SK-N-SH treated with all-trans-retinoic acid at 6 μM for 48 hours (cell line): ENCODE results near the gene SGMS2.

ENCODE experiments used
- ATAC-seq: fragments of 200-7000 bp; cut with Tn5 transposase; 3 replicates; pipeline ENCODE4 v1.9.1; 2020; ENCODE audit warnings: mild to moderate bottlenecking, moderate library complexity
- ARNTL ChIP-seq: fragments of 450-650 bp; formaldehyde crosslinking; IDR thresholded peaks from 2 replicates; pipeline ENCODE4 v1.5.0; 2020; ENCODE audit warnings: low read depth, mild to moderate bottlenecking, moderate library complexity, borderline replicate concordance
- CSDC2 ChIP-seq: fragments of 250-450 bp; sonication (Bioruptor Pico); IDR thresholded peaks from 2 replicates; pipeline ENCODE4 v1.5.0; 2020; ENCODE audit warnings: mild to moderate bottlenecking, moderate library complexity
- ESRRG ChIP-seq: fragments of 250-450 bp; sonication (Bioruptor Pico); IDR thresholded peaks from 2 replicates; pipeline ENCODE4 v1.6.1; 2021; ENCODE audit warnings: mild to moderate bottlenecking
- GLIS3 ChIP-seq: fragments of 250-450 bp; sonication (Bioruptor Pico); IDR thresholded peaks from 2 replicates; pipeline ENCODE4 v1.5.0; 2020; ENCODE audit warnings: mild to moderate bottlenecking, moderate library complexity
- ISL1 ChIP-seq: fragments of 250-450 bp; sonication (Bioruptor Pico); IDR thresholded peaks from 2 replicates; pipeline ENCODE4 v2.1.2; 2022; ENCODE audit warnings: mild to moderate bottlenecking, moderate library complexity
- OSR1 ChIP-seq: fragments of 250-450 bp; sonication (Bioruptor Pico); IDR thresholded peaks from 2 replicates; pipeline ENCODE4 v1.8.0; 2022; ENCODE audit warnings: moderate library complexity, mild to moderate bottlenecking, inconsistent platforms
- POU6F1 ChIP-seq: fragments of 250-450 bp; sonication (Bioruptor Pico); IDR thresholded peaks from 2 replicates; pipeline ENCODE4 v1.8.0; 2021; ENCODE audit warnings: low read depth, mild to moderate bottlenecking, moderate library complexity, borderline replicate concordance
- PPARA ChIP-seq: fragments of 250-450 bp; sonication (Bioruptor Pico); IDR thresholded peaks from 2 replicates; pipeline ENCODE4 v1.5.0; 2020; ENCODE audit warnings: mild to moderate bottlenecking, borderline replicate concordance
- RARB ChIP-seq: fragments of 250-450 bp; sonication (Bioruptor Pico); IDR thresholded peaks from 2 replicates; pipeline ENCODE4 v1.8.0; 2021; ENCODE audit warnings: mild to moderate bottlenecking, moderate library complexity
- SNAI2 ChIP-seq: fragments of 250-450 bp; sonication (Bioruptor Pico); IDR thresholded peaks from 2 replicates; pipeline ENCODE4 v1.5.0; 2020; ENCODE audit warnings: mild to moderate bottlenecking, moderate library complexity
- TOX ChIP-seq: fragments of 250-450 bp; sonication (Bioruptor Pico); IDR thresholded peaks from 2 replicates; pipeline ENCODE4 v1.8.0; 2021; ENCODE audit warnings: mild to moderate bottlenecking, moderate library complexity, borderline replicate concordance
- TSHZ2 ChIP-seq: fragments of 250-450 bp; sonication (Bioruptor Pico); IDR thresholded peaks from 2 replicates; pipeline ENCODE4 v1.5.0; 2020; ENCODE audit warnings: mild to moderate bottlenecking, moderate library complexity
- ZC3H10 ChIP-seq: fragments of 250-450 bp; sonication (Bioruptor Pico); IDR thresholded peaks from 2 replicates; pipeline ENCODE4 v1.5.1; 2021; ENCODE audit warnings: mild to moderate bottlenecking, moderate library complexity
- ZFP3 ChIP-seq: fragments of 250-450 bp; sonication (Bioruptor Pico); IDR thresholded peaks from 2 replicates; pipeline ENCODE4 v1.5.0; 2020; ENCODE audit warnings: mild to moderate bottlenecking, moderate library complexity
- ZFP30 ChIP-seq: fragments of 450-650 bp; formaldehyde crosslinking; IDR thresholded peaks from 2 replicates; pipeline ENCODE4 v1.5.0; 2022; ENCODE audit warnings: mild to moderate bottlenecking, moderate library complexity
- ZNF565 ChIP-seq: fragments of 450-650 bp; formaldehyde crosslinking; conservative IDR thresholded peaks from 2 replicates; pipeline ENCODE4 v1.5.0; 2020; ENCODE audit warnings: low read depth, mild to moderate bottlenecking, moderate library complexity
- ZNF70 ChIP-seq: fragments of 450-650 bp; formaldehyde crosslinking; IDR thresholded peaks from 2 replicates; pipeline ENCODE4 v1.5.0; 2020; ENCODE audit warnings: mild to moderate bottlenecking, moderate library complexity
- ZNF8 ChIP-seq: fragments of 450-650 bp; formaldehyde crosslinking; IDR thresholded peaks from 2 replicates; pipeline ENCODE4 v1.5.0; 2020; ENCODE audit warnings: mild to moderate bottlenecking, moderate library complexity
- TF ChIP-seq, protein P1 (sequence below): fragments of 250-450 bp; sonication (Bioruptor Pico); IDR thresholded peaks from 2 replicates; pipeline ENCODE4 v1.8.0; 2020; ENCODE audit warnings: mild to moderate bottlenecking, moderate library complexity, borderline replicate concordance
- TF ChIP-seq, protein P2 (sequence below): fragments of 250-450 bp; sonication (Bioruptor Pico); IDR thresholded peaks from 2 replicates; pipeline ENCODE4 v1.5.1; 2021; ENCODE audit warnings: mild to moderate bottlenecking, moderate library complexity

Gene SGMS2

DNA sequence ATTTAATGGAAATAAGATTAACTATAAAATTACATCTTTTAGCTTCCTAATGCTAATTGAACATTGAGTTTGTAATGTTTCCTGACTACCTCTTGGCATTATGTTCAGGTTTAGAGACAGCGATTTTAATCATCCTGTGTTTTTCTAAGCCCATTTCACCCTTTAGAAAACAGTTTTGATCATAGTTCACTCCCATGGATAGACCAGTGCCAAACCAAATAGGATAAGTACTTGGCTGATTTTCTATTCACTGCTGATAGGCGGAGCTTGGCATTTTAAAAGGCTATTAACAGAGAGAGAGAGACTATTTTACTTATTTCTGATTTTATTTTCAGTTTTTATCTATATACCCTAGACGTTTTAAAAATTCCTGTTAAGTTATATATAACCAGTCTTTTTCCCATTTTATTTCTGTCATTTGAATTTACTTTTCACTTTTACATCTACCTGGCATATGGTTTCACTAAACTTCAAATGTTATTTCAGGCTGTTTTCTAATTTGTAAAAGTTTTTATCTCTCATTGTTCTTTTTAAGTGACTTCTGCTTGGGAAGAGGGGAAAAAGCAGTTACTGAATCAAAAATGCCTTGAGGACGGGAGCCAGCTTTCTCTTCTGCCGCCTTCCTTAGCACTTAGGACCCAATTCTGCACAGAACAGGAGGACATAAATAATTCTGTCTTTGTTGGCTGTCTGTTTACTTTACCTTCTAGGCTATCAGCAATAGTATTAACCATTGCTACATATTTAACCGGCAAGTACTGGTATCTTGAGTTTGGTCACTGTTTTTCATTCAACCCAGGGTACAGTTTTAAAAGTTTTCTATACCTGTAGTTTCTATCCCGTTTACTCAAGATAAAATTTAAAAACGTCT, 46.4 kb downstream of the SGMS2 start:
- no peak for TF ChIP-seq TSHZ2 (CRISPR knock-in tag)
- TF ChIP-seq CSDC2 (CRISPR knock-in tag), result no peak
- no peak for TF ChIP-seq ZFP3 (CRISPR knock-in tag)
- TF ChIP-seq ESRRG (CRISPR knock-in tag), result no peak
- TF ChIP-seq, protein P1, sequence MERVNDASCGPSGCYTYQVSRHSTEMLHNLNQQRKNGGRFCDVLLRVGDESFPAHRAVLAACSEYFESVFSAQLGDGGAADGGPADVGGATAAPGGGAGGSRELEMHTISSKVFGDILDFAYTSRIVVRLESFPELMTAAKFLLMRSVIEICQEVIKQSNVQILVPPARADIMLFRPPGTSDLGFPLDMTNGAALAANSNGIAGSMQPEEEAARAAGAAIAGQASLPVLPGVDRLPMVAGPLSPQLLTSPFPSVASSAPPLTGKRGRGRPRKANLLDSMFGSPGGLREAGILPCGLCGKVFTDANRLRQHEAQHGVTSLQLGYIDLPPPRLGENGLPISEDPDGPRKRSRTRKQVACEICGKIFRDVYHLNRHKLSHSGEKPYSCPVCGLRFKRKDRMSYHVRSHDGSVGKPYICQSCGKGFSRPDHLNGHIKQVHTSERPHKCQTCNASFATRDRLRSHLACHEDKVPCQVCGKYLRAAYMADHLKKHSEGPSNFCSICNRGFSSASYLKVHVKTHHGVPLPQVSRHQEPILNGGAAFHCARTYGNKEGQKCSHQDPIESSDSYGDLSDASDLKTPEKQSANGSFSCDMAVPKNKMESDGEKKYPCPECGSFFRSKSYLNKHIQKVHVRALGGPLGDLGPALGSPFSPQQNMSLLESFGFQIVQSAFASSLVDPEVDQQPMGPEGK, result no peak
- no peak for TF ChIP-seq ZNF8 (CRISPR knock-in tag)
- no peak for TF ChIP-seq ARNTL (CRISPR knock-in tag)
- TF ChIP-seq RARB (CRISPR knock-in tag), result no peak
- TF ChIP-seq POU6F1 (CRISPR knock-in tag), result no peak
- no peak for TF ChIP-seq ZNF70
- TF ChIP-seq PPARA (CRISPR knock-in tag), result no peak
- TF ChIP-seq OSR1 (CRISPR knock-in tag), result no peak
- no peak for TF ChIP-seq ZNF565 (CRISPR knock-in tag)
- TF ChIP-seq, protein P2, sequence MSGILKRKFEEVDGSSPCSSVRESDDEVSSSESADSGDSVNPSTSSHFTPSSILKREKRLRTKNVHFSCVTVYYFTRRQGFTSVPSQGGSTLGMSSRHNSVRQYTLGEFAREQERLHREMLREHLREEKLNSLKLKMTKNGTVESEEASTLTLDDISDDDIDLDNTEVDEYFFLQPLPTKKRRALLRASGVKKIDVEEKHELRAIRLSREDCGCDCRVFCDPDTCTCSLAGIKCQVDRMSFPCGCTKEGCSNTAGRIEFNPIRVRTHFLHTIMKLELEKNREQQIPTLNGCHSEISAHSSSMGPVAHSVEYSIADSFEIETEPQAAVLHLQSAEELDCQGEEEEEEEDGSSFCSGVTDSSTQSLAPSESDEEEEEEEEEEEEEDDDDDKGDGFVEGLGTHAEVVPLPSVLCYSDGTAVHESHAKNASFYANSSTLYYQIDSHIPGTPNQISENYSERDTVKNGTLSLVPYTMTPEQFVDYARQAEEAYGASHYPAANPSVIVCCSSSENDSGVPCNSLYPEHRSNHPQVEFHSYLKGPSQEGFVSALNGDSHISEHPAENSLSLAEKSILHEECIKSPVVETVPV (CRISPR knock-in tag), result no peak
- TF ChIP-seq GLIS3 (CRISPR knock-in tag), result no peak
- TF ChIP-seq ISL1 (CRISPR knock-in tag), result no peak
- no peak for TF ChIP-seq ZFP30 (CRISPR knock-in tag)
- no peak for TF ChIP-seq ZC3H10 (CRISPR knock-in tag)
- ATAC-seq, result no peak

DNA sequence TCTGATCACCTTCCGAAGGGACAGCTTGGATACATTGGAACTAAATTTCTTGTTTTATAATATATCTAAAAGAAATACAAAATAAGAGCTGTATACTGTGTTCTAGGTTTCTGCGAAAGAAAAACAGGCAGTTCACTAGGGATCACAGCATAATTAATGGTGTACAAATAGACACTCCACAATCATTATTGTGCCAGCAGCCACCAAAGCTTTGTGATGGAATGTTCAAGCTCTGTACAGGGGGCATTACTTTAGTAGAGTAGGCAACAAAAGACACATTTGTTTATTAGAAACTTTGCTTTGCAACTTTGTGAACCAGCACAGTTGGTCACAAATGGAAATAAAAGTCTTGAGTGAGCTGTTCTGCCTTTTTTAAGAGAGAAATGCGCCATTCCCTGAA, 49.3 kb downstream of the SGMS2 start:
- no peak for ATAC-seq
- TF ChIP-seq TOX (CRISPR knock-in tag), result no peak
- no peak for TF ChIP-seq ARNTL (CRISPR knock-in tag)
- no peak for TF ChIP-seq SNAI2
- no peak for TF ChIP-seq ESRRG (CRISPR knock-in tag)
- TF ChIP-seq CSDC2 (CRISPR knock-in tag), result no peak
- no peak for TF ChIP-seq ZFP3 (CRISPR knock-in tag)
- no peak for TF ChIP-seq ZNF565 (CRISPR knock-in tag)
- TF ChIP-seq ZNF8 (CRISPR knock-in tag), result no peak
- TF ChIP-seq OSR1 (CRISPR knock-in tag), result no peak
- no peak for TF ChIP-seq ZNF70
- TF ChIP-seq TSHZ2 (CRISPR knock-in tag), result no peak
